SK-N-MC (cell line): ENCODE measurements around the gene GPR50.

Experiments
- DNase-seq: peaks from one replicate; pipeline ENCODE4 v3.0.0-alpha.2; 2011; ENCODE audit warnings: low read depth, low spot score
- H3K27ac ChIP-seq: fragments of 200-600 bp; sonication (generic); 2 replicates; pipeline ENCODE4 v1.5.1; 2016; ENCODE audit warnings: mixed run types
- H3K36me3 ChIP-seq: fragments of 200-600 bp; sonication (generic); 2 replicates; pipeline ENCODE4 v1.6.1; 2017; ENCODE audit warnings: antibody characterized with exemption, low read length, mixed read lengths; ENCODE audit not compliant: insufficient read depth
- H3K4me3 ChIP-seq: fragments of 200-600 bp; sonication (generic); 2 replicates; pipeline ENCODE4 v1.5.1; 2016
- H3K9ac ChIP-seq: fragments of 200-600 bp; sonication (generic); 2 replicates; pipeline ENCODE4 v1.8.0; 2017; ENCODE audit warnings: mixed run types, mixed read lengths; ENCODE audit not compliant: insufficient read length
- H3K9me3 ChIP-seq: fragments of 200-600 bp; sonication (generic); 2 replicates; pipeline ENCODE4 v1.6.1; 2017; ENCODE audit warnings: low read depth, mild to moderate bottlenecking, antibody characterized with exemption, low read length, moderate library complexity, mixed read lengths
- EZH2 ChIP-seq: fragments of 200-600 bp; sonication (generic); IDR thresholded peaks from one replicate; pipeline ENCODE4 v1.6.1; 2017; ENCODE audit warnings: antibody characterized with exemption
- FOXP2 ChIP-seq: optimal IDR thresholded peaks from 2 replicates; pipeline ENCODE3; 2011; ENCODE audit warnings: mild to moderate bottlenecking, moderate library complexity; ENCODE audit not compliant: insufficient read depth; ENCODE audit errors: extremely low read length, control extremely low read depth
- POLR2AphosphoS5 ChIP-seq: IDR thresholded peaks from 2 replicates; pipeline ENCODE4 v1.6.1; 2012; ENCODE audit warnings: mild to moderate bottlenecking, low read depth, low read length, borderline replicate concordance

The GPR50 gene

DNA sequence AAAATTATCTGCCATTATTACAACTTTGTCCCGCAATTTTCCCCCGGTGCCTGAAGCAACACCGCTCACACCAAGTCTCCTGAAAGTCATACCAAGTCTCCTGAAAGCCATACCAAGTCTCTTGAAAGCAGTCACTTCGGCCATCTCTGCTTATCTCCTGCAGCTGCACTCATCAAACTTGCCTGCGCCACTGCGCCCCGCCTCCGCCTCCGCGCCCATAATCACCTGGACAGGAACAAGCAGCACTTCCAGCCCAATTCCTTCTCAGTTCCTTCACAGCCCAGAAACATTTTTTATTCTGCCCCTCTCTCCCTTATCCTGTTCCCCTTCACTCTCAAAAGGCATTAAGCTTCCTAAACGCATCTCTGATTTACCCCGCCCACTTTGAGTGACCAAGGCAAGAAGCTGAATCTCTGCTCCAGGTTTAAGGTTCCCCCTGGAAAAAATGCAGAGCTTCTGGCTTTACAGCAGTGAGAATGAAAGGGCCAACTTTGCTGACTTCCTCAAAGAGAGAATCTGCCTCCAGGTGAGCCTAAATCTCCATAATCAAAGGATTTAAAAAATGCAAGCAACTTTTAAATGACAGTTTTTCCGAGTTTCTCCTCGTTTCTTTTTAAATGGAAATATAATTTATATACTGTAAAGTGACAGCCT lies 7.7 kb downstream of the GPR50 start:
- no peaks in the 10 kb centered on the region for H3K9me3 ChIP-seq
- DNase-seq = no peak
- H3K9ac ChIP-seq = no peak overlapping the region
- H3K4me3 ChIP-seq = no peak overlapping the region
- TF ChIP-seq FOXP2 (no peak), POLR2AphosphoS5 (no peak), EZH2 (no peak)
- no peaks in the 10 kb centered on the region for H3K36me3 ChIP-seq
- H3K27ac ChIP-seq = no peak overlapping the region

DNA sequence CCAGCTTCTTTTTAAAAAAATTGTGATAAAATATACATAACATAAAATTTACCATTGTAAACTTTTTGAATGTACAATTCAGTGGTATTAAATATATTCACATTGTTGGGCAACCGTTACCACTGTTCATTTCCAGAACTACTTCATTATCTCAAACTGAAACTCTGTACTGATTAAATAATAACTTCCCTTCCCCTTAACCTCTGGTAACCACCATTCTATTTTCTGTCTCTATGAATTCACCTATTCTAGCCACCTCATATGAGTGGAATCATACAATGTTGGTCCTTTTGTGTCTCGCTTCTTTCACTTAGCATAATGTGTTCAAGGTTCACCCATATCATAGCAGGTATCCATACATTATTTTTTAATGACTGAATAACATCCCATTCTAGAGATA lies 8.3 kb downstream of the GPR50 start:
- DNase-seq = no peak
- TF ChIP-seq FOXP2 (no peak), EZH2 (no peak), POLR2AphosphoS5 (no peak)
- no peak overlapping the region for H3K4me3 ChIP-seq
- no peak overlapping the region for H3K27ac ChIP-seq
- H3K9me3 ChIP-seq = no peaks in the 10 kb centered on the region
- H3K9ac ChIP-seq = no peak overlapping the region
- no peaks in the 10 kb centered on the region for H3K36me3 ChIP-seq

DNA sequence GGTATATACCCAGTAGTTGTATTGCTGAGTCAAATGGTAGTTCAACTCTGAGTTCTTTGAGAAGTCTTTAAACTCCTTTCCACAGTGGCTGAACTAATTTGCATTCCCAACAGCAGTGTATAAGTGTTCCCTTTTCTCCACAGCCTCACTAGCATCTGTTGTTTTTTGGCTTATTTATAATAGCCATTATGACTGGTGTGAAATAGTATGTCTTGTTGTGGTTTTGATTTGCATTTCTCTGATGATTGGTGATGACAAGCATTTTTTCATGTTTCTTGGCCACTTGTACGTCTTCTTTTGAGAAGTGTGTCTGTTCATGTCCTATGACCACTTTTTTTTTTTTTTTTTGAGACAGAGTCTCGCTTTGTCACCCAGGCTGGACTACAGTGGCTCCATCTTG lies 30.5 kb downstream of the GPR50 start:
- H3K9ac ChIP-seq = no peak overlapping the region
- DNase-seq = no peak
- no peak overlapping the region for H3K4me3 ChIP-seq
- no peaks in the 10 kb centered on the region for H3K36me3 ChIP-seq
- H3K27ac ChIP-seq = no peak overlapping the region
- no peak for TF ChIP-seq EZH2
- no peak for TF ChIP-seq POLR2AphosphoS5
- no peak for TF ChIP-seq FOXP2
- H3K9me3 ChIP-seq = no peaks in the 10 kb centered on the region

DNA sequence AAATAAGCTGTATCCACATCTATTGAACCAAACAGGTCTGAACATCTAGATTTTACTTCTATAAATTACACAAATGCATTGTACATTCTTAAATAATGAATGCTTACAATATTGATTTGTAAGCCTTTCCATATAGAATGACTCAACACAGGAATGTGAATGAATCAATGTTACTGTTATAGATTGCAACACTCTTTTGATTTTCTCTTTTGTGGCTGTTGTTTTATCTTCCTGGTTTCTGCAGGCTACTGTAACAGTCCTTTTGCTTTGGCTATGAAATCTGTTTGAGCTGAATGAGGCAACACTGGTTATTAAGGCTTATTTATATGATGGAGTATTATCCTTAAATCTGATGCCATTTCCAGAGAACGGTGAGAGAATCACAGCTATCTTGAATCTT lies 49.5 kb downstream of the GPR50 start:
- H3K27ac ChIP-seq = no peak overlapping the region
- H3K9me3 ChIP-seq = no peaks in the 10 kb centered on the region
- TF ChIP-seq EZH2 = no peak
- TF ChIP-seq POLR2AphosphoS5 = no peak
- no peak for TF ChIP-seq FOXP2
- no peak overlapping the region for H3K4me3 ChIP-seq
- DNase-seq = no peak
- no peak overlapping the region for H3K9ac ChIP-seq
- no peaks in the 10 kb centered on the region for H3K36me3 ChIP-seq

DNA sequence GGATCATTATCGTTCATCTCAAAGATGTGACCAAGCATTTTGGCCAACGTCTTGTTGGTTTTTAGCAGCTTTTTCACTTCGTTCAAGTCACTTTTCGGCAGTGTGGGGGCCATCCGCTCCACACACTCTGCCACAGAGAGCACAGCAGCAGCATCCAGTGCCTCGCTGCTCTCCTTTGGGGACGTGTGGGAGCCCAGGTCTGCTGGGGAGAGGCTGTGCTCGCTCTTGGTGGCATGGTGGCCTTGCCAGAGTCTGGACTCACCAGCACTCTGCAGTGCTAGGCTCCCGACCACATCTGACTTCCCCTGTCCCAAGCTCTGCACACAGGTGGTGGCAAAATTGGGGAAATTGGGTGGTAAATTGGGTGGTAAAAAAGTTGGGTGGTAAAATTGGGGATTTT lies 50.6 kb downstream of the GPR50 start:
- Histone ChIP-seq H3K9me3 (no peaks in the 10 kb centered on the region), H3K9ac (no peak overlapping the region), H3K27ac (no peak overlapping the region), H3K36me3 (no peaks in the 10 kb centered on the region), H3K4me3 (no peak overlapping the region)
- TF ChIP-seq FOXP2 (no peak), POLR2AphosphoS5 (no peak), EZH2 (no peak)
- no peak for DNase-seq

DNA sequence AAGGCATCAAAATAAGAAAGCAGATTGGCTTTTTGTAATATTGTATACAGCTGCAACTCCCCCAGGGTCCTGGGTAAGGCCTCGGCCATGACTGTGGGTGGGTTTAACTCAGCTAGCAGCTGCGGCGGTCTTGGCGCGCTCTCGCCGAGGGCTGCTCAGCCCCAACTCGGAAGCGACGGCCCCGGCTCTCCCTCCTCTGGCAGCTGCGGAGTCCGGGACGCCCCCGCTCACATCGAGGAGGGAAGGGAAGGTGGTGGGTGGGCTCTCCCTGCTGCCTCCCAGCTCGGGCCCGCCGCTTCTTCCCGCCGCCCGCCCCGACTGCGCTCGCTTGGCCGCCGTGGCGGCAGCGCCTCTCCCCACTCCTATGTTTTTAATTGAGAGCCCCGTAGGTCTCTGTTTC lies 51.2 kb downstream of the GPR50 start:
- no peak overlapping the region for H3K4me3 ChIP-seq
- no peak overlapping the region for H3K27ac ChIP-seq
- no peaks in the 10 kb centered on the region for H3K36me3 ChIP-seq
- DNase-seq = no peak
- H3K9me3 ChIP-seq = no peaks in the 10 kb centered on the region
- no peak overlapping the region for H3K9ac ChIP-seq
- no peak for TF ChIP-seq POLR2AphosphoS5
- no peak for TF ChIP-seq FOXP2
- no peak for TF ChIP-seq EZH2

DNA sequence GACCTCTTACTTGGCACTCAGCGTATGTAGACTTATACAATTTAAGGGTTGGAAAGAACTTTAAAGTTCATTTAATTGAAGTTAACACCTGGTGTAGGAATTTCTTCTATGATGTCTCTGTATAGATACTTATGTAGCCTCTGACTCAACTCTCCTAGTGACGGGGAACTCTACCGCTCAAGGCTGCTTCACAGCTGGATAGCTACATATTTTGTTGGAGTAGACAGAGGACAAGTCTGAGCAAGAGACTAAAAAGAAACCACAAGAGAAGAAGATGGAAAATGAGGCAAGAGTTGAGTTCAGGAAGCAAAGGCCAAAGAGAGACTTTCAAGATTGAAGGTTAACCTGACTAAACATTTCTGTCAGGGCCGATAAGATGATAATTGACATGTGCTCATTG lies 52.6 kb downstream of the GPR50 start:
- Histone ChIP-seq H3K9ac (no peak overlapping the region), H3K4me3 (no peak overlapping the region), H3K36me3 (no peaks in the 10 kb centered on the region), H3K9me3 (no peaks in the 10 kb centered on the region), H3K27ac (no peak overlapping the region)
- DNase-seq = no peak
- no peak for TF ChIP-seq FOXP2
- no peak for TF ChIP-seq EZH2
- TF ChIP-seq POLR2AphosphoS5 = no peak
